Measurements from ENCODE around the gene FSTL5.

FSTL5 gene

GRCh38 chr4:161949946-161950725 lies 213.7 kb downstream of the FSTL5 start:
- Histone ChIP-seq H3K4me2 (no peak overlapping the region), H4K20me1 (no peaks in the 10 kb centered on the region)

DNA sequence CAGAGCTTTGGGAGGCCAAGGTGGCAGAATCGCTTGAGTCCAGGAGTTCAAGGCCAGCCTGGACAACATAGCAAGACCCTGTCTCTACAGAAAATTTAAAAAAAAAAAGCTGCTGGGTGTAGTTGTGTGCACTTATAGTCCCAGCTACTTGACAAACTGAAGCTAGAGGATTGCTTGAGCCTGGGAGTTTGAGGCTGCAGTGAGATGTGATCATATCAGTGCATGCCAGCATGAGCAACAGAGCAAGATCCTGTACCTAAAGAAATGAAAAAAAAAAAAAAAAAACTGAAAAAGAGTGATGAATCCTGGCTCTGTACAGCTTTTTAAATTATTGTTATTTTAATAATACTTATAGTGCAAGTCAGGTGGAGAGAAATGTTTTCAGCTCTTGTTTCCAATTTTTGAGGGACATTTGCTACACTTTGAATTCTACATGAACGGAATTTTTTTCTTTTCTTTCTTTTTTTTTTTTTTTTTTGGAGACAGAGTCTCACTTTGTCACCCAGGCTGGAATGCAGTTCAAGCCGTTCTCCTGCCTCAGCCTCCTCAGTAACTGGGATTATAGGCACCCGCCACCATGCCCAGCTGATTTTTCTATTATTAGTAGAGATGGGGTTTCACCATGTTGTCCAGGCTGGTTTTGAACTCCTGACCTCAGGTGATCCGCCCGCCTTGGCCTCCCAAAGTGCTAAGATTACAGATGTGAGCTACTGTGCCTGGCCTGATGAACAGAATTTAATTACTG lies 215.6 kb downstream of the FSTL5 start:
- Histone ChIP-seq H3K4me3 (no peak overlapping the region), H3K27ac (no peak overlapping the region), H3K4me1 (no peaks in the 10 kb centered on the region), H3K27me3 (no peaks in the 10 kb centered on the region), H3K9ac (no peak overlapping the region), H3K4me2 (no peak overlapping the region), H4K20me1 (no peaks in the 10 kb centered on the region), H3K36me3 (no peaks in the 10 kb centered on the region), H3K9me3 (no peaks in the 10 kb centered on the region)
- no peak for TF ChIP-seq Cebpa-rat (IDR thresholded peaks at IDR 0.05)

More at GRCh38 chr4:161949946-161950725, 213.7 kb downstream of the FSTL5 start:
- Histone ChIP-seq H3K4me1 (no peaks in the 10 kb centered on the region), H3K9me3 (no peaks in the 10 kb centered on the region), H3K27ac (no peak overlapping the region), H3K9ac (no peak overlapping the region), H3K27me3 (no peaks in the 10 kb centered on the region), H3K4me3 (no peak overlapping the region), H3K36me3 (no peaks in the 10 kb centered on the region)
- no peak for TF ChIP-seq Cebpa-rat (IDR thresholded peaks at IDR 0.05)

GRCh38 chr4:161937596-161937995 lies 226.2 kb downstream of the FSTL5 start:
- Histone ChIP-seq H3K4me3 (no peak overlapping the region), H4K20me1 (no peaks in the 10 kb centered on the region), H3K4me2 (no peak overlapping the region), H3K9me3 (no peaks in the 10 kb centered on the region), H3K9ac (no peak overlapping the region), H3K27ac (no peak overlapping the region), H3K36me3 (no peaks in the 10 kb centered on the region), H3K27me3 (no peaks in the 10 kb centered on the region), H3K4me1 (no peaks in the 10 kb centered on the region)
- TF ChIP-seq Cebpa-rat (IDR thresholded peaks at IDR 0.05), result no peak

- TF ChIP-seq Cebpa-rat (IDR thresholded peaks at IDR 0.05), result no peak
These were observed 226.9 kb downstream of the FSTL5 start for GRCh38 chr4:161936625-161937550.

DNA sequence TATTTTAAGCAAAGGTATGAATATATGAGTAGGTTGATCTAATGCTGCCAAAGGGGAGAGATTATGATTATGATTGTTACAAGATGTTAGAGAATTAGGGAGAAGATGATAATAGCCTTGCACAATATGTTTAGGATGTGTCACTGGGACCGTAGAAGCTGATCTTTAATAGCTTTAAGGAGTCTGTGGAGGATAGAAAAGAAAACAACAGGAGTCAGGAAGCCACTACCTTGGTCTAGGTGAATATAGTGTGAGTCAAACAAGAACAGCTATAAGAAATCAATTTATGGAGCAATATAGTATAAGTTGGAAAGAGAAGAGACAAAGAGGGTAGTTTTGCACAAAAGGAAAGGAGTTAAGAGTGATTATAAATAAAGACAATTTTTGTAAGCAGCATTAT lies 232.7 kb downstream of the FSTL5 start:
- Histone ChIP-seq H3K9ac (no peak overlapping the region), H3K27ac (no peak overlapping the region), H3K27me3 (no peaks in the 10 kb centered on the region), H4K20me1 (no peaks in the 10 kb centered on the region), H3K4me1 (no peaks in the 10 kb centered on the region), H3K4me2 (no peak overlapping the region), H3K9me3 (no peaks in the 10 kb centered on the region), H3K36me3 (no peaks in the 10 kb centered on the region), H3K4me3 (no peak overlapping the region)
- no peak for TF ChIP-seq Cebpa-rat (IDR thresholded peaks at IDR 0.05)

More at GRCh38 chr4:161936625-161937550, 226.9 kb downstream of the FSTL5 start:
- H3K36me3 ChIP-seq, result no peaks in the 10 kb centered on the region
- H3K27ac ChIP-seq, result no peak overlapping the region
- no peak overlapping the region for H3K4me3 ChIP-seq
- no peak overlapping the region for H3K9ac ChIP-seq
- no peaks in the 10 kb centered on the region for H3K4me1 ChIP-seq
- H3K9me3 ChIP-seq, result no peaks in the 10 kb centered on the region
- no peaks in the 10 kb centered on the region for H4K20me1 ChIP-seq
- H3K27me3 ChIP-seq, result no peaks in the 10 kb centered on the region
- no peak overlapping the region for H3K4me2 ChIP-seq

DNA sequence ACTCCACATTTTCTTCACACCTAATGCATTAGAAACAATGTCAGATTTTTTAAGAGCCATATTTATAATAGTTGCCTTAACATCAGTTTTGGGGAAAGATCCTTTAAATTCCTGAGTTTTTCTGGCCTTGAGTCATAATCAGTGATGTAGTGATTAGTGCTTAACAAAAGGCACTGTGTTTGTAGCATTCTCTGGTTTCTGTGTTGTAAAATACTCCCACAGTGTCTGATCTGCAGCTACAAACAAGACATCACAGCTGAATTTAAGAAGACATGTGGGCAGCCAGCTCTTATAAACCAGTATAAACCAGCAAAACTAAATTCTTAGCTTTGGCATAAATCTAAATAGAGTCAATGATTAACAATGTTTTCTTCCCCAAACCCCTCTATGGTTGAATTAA lies 233.8 kb downstream of the FSTL5 start:
- H3K9ac ChIP-seq, result no peak overlapping the region
- TF ChIP-seq Cebpa-rat (IDR thresholded peaks at IDR 0.05), result no peak
- no peaks in the 10 kb centered on the region for H3K27me3 ChIP-seq
- H3K9me3 ChIP-seq, result no peaks in the 10 kb centered on the region
- no peak overlapping the region for H3K4me3 ChIP-seq
- no peak overlapping the region for H3K27ac ChIP-seq
- H4K20me1 ChIP-seq, result no peaks in the 10 kb centered on the region
- no peaks in the 10 kb centered on the region for H3K4me1 ChIP-seq
- H3K36me3 ChIP-seq, result no peaks in the 10 kb centered on the region
- no peak overlapping the region for H3K4me2 ChIP-seq

DNA sequence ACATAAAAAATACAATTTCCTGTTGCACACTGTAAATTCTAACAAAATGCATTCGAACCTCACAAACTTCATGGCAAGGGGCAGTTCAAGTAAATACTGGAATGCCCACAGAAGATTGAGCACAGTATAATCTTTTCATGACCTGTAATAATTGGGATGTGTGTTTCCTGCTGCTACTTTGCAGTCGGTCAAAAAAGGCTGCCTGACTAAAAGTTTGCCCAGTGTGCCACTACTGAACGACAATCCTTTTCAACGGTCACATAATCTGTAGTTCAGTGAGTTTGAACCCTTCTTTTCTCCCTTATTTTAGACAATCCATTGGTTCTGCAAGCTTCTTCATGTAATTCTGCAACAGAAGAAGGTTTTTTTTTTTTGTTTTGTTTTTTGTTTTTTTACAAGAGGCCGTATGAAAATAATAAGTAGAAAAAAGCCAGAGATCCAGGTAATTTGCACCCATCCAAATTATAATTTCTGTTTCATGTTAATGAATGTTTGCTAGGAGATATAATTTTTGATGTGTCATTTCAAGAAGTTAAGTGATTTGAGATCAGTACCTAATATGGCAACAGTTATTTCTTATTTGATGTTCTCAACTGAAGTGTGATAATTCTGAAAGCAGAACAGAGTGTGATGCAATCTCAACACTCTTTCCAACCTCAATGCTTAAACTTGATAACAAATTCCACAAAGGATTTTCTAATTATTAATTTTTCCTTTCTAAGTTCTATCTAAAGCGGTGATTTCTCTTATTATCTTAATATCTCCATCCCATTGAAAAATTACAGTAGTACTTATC lies 237.6 kb downstream of the FSTL5 start:
- no peaks in the 10 kb centered on the region for H3K27me3 ChIP-seq
- H3K9me3 ChIP-seq, result no peaks in the 10 kb centered on the region
- H3K27ac ChIP-seq, result no peak overlapping the region
- no peak overlapping the region for H3K4me2 ChIP-seq
- H3K4me1 ChIP-seq, result no peaks in the 10 kb centered on the region
- no peak for TF ChIP-seq Cebpa-rat (IDR thresholded peaks at IDR 0.05)
- H3K36me3 ChIP-seq, result no peaks in the 10 kb centered on the region
- H3K9ac ChIP-seq, result no peak overlapping the region
- no peak overlapping the region for H3K4me3 ChIP-seq
- no peaks in the 10 kb centered on the region for H4K20me1 ChIP-seq

- no peak overlapping the region for H3K4me2 ChIP-seq
- no peaks in the 10 kb centered on the region for H3K36me3 ChIP-seq
- no peaks in the 10 kb centered on the region for H3K27me3 ChIP-seq
- no peaks in the 10 kb centered on the region for H4K20me1 ChIP-seq
- H3K9ac ChIP-seq, result no peak overlapping the region
- H3K4me1 ChIP-seq, result no peaks in the 10 kb centered on the region
- no peak for TF ChIP-seq Cebpa-rat (IDR thresholded peaks at IDR 0.05)
- no peak overlapping the region for H3K27ac ChIP-seq
- no peaks in the 10 kb centered on the region for H3K9me3 ChIP-seq
- no peak overlapping the region for H3K4me3 ChIP-seq
These were observed 243.3 kb downstream of the FSTL5 start for GRCh38 chr4:161920304-161921052.

All from BLaER1 (cell line).